Measurements from ENCODE around the gene PRAF2. TPM values are rescaled to one million over a fixed set of nuclear protein-coding genes. Genes with fewer than 3 reads are reported as not detected.

Gene PRAF2
- total and polyA plus RNA-seq, 2 donors = 4.1 to 24.6 TPM

- Histone ChIP-seq H3K4me3 (ENCODE audit: low read length in 2 of 2) (no peak overlapping the region), H3K27ac (ENCODE audit: low read depth in 1 of 2, low read length in 1 of 2) (no peak overlapping the region), H3K27me3 (ENCODE audit: control insufficient read depth in 2 of 2, insufficient read depth in 1 of 2, low read length in 1 of 2) (peaks cover 0 to 3% of the 10 kb centered on the region in 2 donors), H3K4me1 (ENCODE audit: control insufficient read depth in 2 of 2, insufficient read depth in 2 of 2, low read length in 2 of 2) (peaks cover 4 to 11% of the 10 kb centered on the region in 2 donors), H3K9me3 (ENCODE audit: control insufficient read depth in 2 of 2, insufficient read depth in 1 of 2, low read length in 1 of 2) (peaks cover 0 to 6% of the 10 kb centered on the region in 2 donors), H3K36me3 (ENCODE audit: control insufficient read depth in 2 of 2, insufficient read depth in 2 of 2, low read length in 1 of 2) (peaks cover 0 to 19% of the 10 kb centered on the region in 2 donors)
- WGBS = 97% methylated on average over 11 of the region's 11 CpGs
- DNase-seq (ENCODE audit: low read depth in 6 of 9, low spot score in 9 of 9) = no peak
Measured at GRCh38 chrX:49069038-49069437, 4.8 kb downstream of the PRAF2 start.

DNA sequence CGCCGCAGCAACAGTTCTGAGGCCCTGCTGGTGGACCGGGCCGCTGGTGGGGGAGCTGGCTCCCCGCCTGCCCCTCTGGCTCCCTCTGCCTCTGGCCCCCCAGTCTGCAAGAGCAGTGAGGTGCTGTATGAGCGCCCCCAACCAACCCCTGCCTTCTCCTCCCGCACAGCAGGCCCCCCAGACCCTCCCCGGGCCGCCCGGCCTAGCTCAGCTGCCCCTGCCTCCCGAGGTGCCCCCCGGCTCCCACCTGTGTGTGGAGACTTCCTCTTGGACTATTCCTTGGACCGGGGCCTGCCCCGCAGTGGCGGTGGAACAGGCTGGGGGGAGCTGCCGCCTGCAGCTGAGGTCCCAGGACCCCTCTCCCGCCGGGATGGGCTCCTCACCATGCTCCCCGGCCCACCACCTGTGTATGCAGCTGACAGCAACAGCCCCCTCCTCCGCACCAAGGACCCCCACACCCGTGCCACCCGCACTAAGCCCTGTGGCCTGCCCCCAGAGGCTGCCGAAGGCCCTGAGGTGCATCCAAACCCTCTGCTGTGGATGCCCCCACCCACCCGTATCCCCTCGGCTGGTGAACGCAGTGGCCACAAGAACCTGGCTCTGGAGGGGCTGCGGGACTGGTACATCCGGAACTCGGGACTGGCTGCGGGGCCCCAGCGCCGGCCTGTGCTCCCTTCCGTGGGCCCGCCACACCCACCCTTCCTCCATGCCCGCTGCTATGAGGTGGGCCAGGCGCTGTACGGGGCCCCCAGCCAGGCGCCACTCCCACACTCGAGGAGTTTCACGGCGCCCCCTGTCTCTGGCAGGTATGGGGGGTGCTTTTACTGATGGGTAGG lies 6.3 kb downstream of the PRAF2 start:
- DNase-seq (ENCODE audit: low read depth in 6 of 9, low spot score in 9 of 9) = no peak

GRCh38 chrX:49066690-49067089 lies 7.1 kb downstream of the PRAF2 start:
- DNase-seq (ENCODE audit: low read depth in 6 of 9, low spot score in 9 of 9) = no peak
- Histone ChIP-seq H3K27ac (ENCODE audit: low read depth in 1 of 2, low read length in 1 of 2) (no peak overlapping the region), H3K9me3 (ENCODE audit: control insufficient read depth in 2 of 2, insufficient read depth in 1 of 2, low read length in 1 of 2) (no peaks in the 10 kb centered on the region), H3K4me1 (ENCODE audit: control insufficient read depth in 2 of 2, insufficient read depth in 2 of 2, low read length in 2 of 2) (no peaks in the 10 kb centered on the region), H3K27me3 (ENCODE audit: control insufficient read depth in 2 of 2, insufficient read depth in 1 of 2, low read length in 1 of 2) (no peaks in the 10 kb centered on the region), H3K4me3 (ENCODE audit: low read length in 2 of 2) (no peak overlapping the region), H3K36me3 (ENCODE audit: control insufficient read depth in 2 of 2, insufficient read depth in 2 of 2, low read length in 1 of 2) (peaks cover 4 to 27% of the 10 kb centered on the region in 2 donors)
- 86% methylated on average over 9 of the region's 9 CpGs for WGBS

More for the DNA sequence above, 6.3 kb downstream of the PRAF2 start:
- 97% methylated on average over 39 of the region's 41 CpGs for WGBS
- no peak overlapping the region for H3K4me3 ChIP-seq (ENCODE audit: low read length in 2 of 2)
- peaks cover 0 to under 1% of the 10 kb centered on the region in 2 donors for H3K4me1 ChIP-seq (ENCODE audit: control insufficient read depth in 2 of 2, insufficient read depth in 2 of 2, low read length in 2 of 2)
- peaks cover 4 to 24% of the 10 kb centered on the region in 2 donors for H3K36me3 ChIP-seq (ENCODE audit: control insufficient read depth in 2 of 2, insufficient read depth in 2 of 2, low read length in 1 of 2)
- H3K27me3 ChIP-seq (ENCODE audit: control insufficient read depth in 2 of 2, insufficient read depth in 1 of 2, low read length in 1 of 2) = peaks cover 0 to 1% of the 10 kb centered on the region in 2 donors
- no peaks in the 10 kb centered on the region for H3K9me3 ChIP-seq (ENCODE audit: control insufficient read depth in 2 of 2, insufficient read depth in 1 of 2, low read length in 1 of 2)
- H3K27ac ChIP-seq (ENCODE audit: low read depth in 1 of 2, low read length in 1 of 2) = no peak overlapping the region

- DNase-seq (ENCODE audit: low read depth in 6 of 9, low spot score in 9 of 9) = no peak
- Histone ChIP-seq H3K27ac (ENCODE audit: low read depth in 1 of 2, low read length in 1 of 2) (no peak overlapping the region), H3K27me3 (ENCODE audit: control insufficient read depth in 2 of 2, insufficient read depth in 1 of 2, low read length in 1 of 2) (no peaks in the 10 kb centered on the region), H3K4me3 (ENCODE audit: low read length in 2 of 2) (no peak overlapping the region), H3K36me3 (ENCODE audit: control insufficient read depth in 2 of 2, insufficient read depth in 2 of 2, low read length in 1 of 2) (peaks cover 4 to 27% of the 10 kb centered on the region in 2 donors), H3K9me3 (ENCODE audit: control insufficient read depth in 2 of 2, insufficient read depth in 1 of 2, low read length in 1 of 2) (no peaks in the 10 kb centered on the region), H3K4me1 (ENCODE audit: control insufficient read depth in 2 of 2, insufficient read depth in 2 of 2, low read length in 2 of 2) (no peaks in the 10 kb centered on the region)
- 95% methylated on average over 2 of the region's 2 CpGs for WGBS
Measured at GRCh38 chrX:49066278-49066677, 7.5 kb downstream of the PRAF2 start.

DNA sequence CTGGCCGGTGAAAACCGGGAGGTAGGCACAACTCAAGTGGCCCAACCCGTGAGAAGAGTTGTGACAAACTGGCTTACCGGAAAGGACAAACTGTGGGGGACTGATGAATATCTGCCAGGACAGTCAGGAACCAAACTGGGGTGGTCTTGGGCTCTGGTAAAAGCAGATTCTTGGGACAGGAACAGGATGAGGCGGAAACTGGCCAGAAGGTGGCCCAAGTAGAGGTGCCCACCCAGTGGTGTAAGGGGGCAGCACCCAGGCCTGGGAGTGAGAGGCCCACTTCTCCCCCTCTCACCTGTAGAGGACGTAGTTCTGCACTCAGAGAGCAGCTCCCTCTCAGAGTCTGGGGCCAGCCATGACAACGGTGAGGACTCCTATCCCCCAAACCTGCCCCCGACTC lies 9.1 kb downstream of the PRAF2 start:
- Histone ChIP-seq H3K27ac (ENCODE audit: low read depth in 1 of 2, low read length in 1 of 2) (no peak overlapping the region), H3K27me3 (ENCODE audit: control insufficient read depth in 2 of 2, insufficient read depth in 1 of 2, low read length in 1 of 2) (no peaks in the 10 kb centered on the region), H3K4me1 (ENCODE audit: control insufficient read depth in 2 of 2, insufficient read depth in 2 of 2, low read length in 2 of 2) (no peaks in the 10 kb centered on the region), H3K9me3 (ENCODE audit: control insufficient read depth in 2 of 2, insufficient read depth in 1 of 2, low read length in 1 of 2) (no peaks in the 10 kb centered on the region), H3K4me3 (ENCODE audit: low read length in 2 of 2) (no peak overlapping the region), H3K36me3 (ENCODE audit: control insufficient read depth in 2 of 2, insufficient read depth in 2 of 2, low read length in 1 of 2) (peaks cover 4 to 27% of the 10 kb centered on the region in 2 donors)
- no peak for DNase-seq (ENCODE audit: low read depth in 6 of 9, low spot score in 9 of 9)
- WGBS = 96% methylated on average over 8 of the region's 8 CpGs

- H3K27me3 ChIP-seq (ENCODE audit: control insufficient read depth in 2 of 2, insufficient read depth in 1 of 2, low read length in 1 of 2) = no peaks in the 10 kb centered on the region
- no peaks in the 10 kb centered on the region for H3K4me1 ChIP-seq (ENCODE audit: control insufficient read depth in 2 of 2, insufficient read depth in 2 of 2, low read length in 2 of 2)
- 98% methylated on average over 20 of the region's 20 CpGs for WGBS
- peaks cover 4 to 27% of the 10 kb centered on the region in 2 donors for H3K36me3 ChIP-seq (ENCODE audit: control insufficient read depth in 2 of 2, insufficient read depth in 2 of 2, low read length in 1 of 2)
- H3K4me3 ChIP-seq (ENCODE audit: low read length in 2 of 2) = no peak overlapping the region
- DNase-seq (ENCODE audit: low read depth in 6 of 9, low spot score in 9 of 9) = no peak
- no peaks in the 10 kb centered on the region for H3K9me3 ChIP-seq (ENCODE audit: control insufficient read depth in 2 of 2, insufficient read depth in 1 of 2, low read length in 1 of 2)
- H3K27ac ChIP-seq (ENCODE audit: low read depth in 1 of 2, low read length in 1 of 2) = no peak overlapping the region
Measured at GRCh38 chrX:49064303-49064702, 9.5 kb downstream of the PRAF2 start.

- Histone ChIP-seq H3K4me3 (ENCODE audit: low read length in 2 of 2) (no peak overlapping the region), H3K27me3 (ENCODE audit: control insufficient read depth in 2 of 2, insufficient read depth in 1 of 2, low read length in 1 of 2) (no peaks in the 10 kb centered on the region), H3K4me1 (ENCODE audit: control insufficient read depth in 2 of 2, insufficient read depth in 2 of 2, low read length in 2 of 2) (no peaks in the 10 kb centered on the region), H3K27ac (ENCODE audit: low read depth in 1 of 2, low read length in 1 of 2) (no peak overlapping the region), H3K36me3 (ENCODE audit: control insufficient read depth in 2 of 2, insufficient read depth in 2 of 2, low read length in 1 of 2) (peaks cover 4 to 27% of the 10 kb centered on the region in 2 donors), H3K9me3 (ENCODE audit: control insufficient read depth in 2 of 2, insufficient read depth in 1 of 2, low read length in 1 of 2) (no peaks in the 10 kb centered on the region)
- WGBS = over 99% methylated on average over 9 of the region's 9 CpGs
- no peak for DNase-seq (ENCODE audit: low read depth in 6 of 9, low spot score in 9 of 9)
Measured at GRCh38 chrX:49063715-49064114, 10.1 kb downstream of the PRAF2 start.

GRCh38 chrX:49061916-49062315 lies 11.9 kb downstream of the PRAF2 start:
- Histone ChIP-seq H3K27ac (ENCODE audit: low read depth in 1 of 2, low read length in 1 of 2) (no peak overlapping the region), H3K36me3 (ENCODE audit: control insufficient read depth in 2 of 2, insufficient read depth in 2 of 2, low read length in 1 of 2) (peaks cover 4 to 27% of the 10 kb centered on the region in 2 donors), H3K4me3 (ENCODE audit: low read length in 2 of 2) (no peak overlapping the region), H3K4me1 (ENCODE audit: control insufficient read depth in 2 of 2, insufficient read depth in 2 of 2, low read length in 2 of 2) (no peaks in the 10 kb centered on the region), H3K9me3 (ENCODE audit: control insufficient read depth in 2 of 2, insufficient read depth in 1 of 2, low read length in 1 of 2) (no peaks in the 10 kb centered on the region), H3K27me3 (ENCODE audit: control insufficient read depth in 2 of 2, insufficient read depth in 1 of 2, low read length in 1 of 2) (no peaks in the 10 kb centered on the region)
- DNase-seq (ENCODE audit: low read depth in 6 of 9, low spot score in 9 of 9) = no peak
- 98% methylated on average over 10 of the region's 10 CpGs for WGBS

GRCh38 chrX:49061490-49061889 lies 12.3 kb downstream of the PRAF2 start:
- H3K4me1 ChIP-seq (ENCODE audit: control insufficient read depth in 2 of 2, insufficient read depth in 2 of 2, low read length in 2 of 2) = no peaks in the 10 kb centered on the region
- no peaks in the 10 kb centered on the region for H3K9me3 ChIP-seq (ENCODE audit: control insufficient read depth in 2 of 2, insufficient read depth in 1 of 2, low read length in 1 of 2)
- no peaks in the 10 kb centered on the region for H3K27me3 ChIP-seq (ENCODE audit: control insufficient read depth in 2 of 2, insufficient read depth in 1 of 2, low read length in 1 of 2)
- 97% methylated on average over 7 of the region's 7 CpGs for WGBS
- no peak for DNase-seq (ENCODE audit: low read depth in 6 of 9, low spot score in 9 of 9)
- no peak overlapping the region for H3K27ac ChIP-seq (ENCODE audit: low read depth in 1 of 2, low read length in 1 of 2)
- H3K36me3 ChIP-seq (ENCODE audit: control insufficient read depth in 2 of 2, insufficient read depth in 2 of 2, low read length in 1 of 2) = peaks cover 4 to 23% of the 10 kb centered on the region in 2 donors
- H3K4me3 ChIP-seq (ENCODE audit: low read length in 2 of 2) = no peak overlapping the region

Measured in thymus (tissue), 11 donors.